Kidney (tissue), 14 donors: Measurements from ENCODE around the gene ADCY10. TPM values are rescaled to one million over a fixed set of nuclear protein-coding genes. Genes with fewer than 3 reads are reported as not detected.

Experiments
- DNase-seq, 5 donors: peaks; one replicate each; pipeline ENCODE4 v3.0.0-alpha.2; 2013 to 2020
- FAIRE-seq: peaks from 2 replicates; lab custom pipeline; 2012; peaks lifted over from hg19 to GRCh38; lab: Jason Lieb, UNC
- H3K27ac ChIP-seq, 2 donors: one replicate each; pipeline ENCODE4 v1.7.0; 2013; ENCODE audit warnings: low read depth in 2 of 2, low read length in 2 of 2, inconsistent platforms in 1 of 2
- H3K27me3 ChIP-seq: one replicate; pipeline ENCODE4 v1.7.1; 2013; ENCODE audit warnings: low read length, inconsistent platforms; ENCODE audit not compliant: control insufficient read depth, insufficient read depth
- H3K36me3 ChIP-seq, 3 donors: one replicate each; pipeline versions ENCODE4 v1.7.0 to v1.7.1; 2013; ENCODE audit warnings: low read length in 3 of 3, control low read depth in 1 of 3, inconsistent platforms in 1 of 3; ENCODE audit not compliant: insufficient read depth in 3 of 3, control insufficient read depth in 2 of 3
- H3K4me1 ChIP-seq, 3 donors: one replicate each; pipeline versions ENCODE4 v1.7.0 to v1.7.1; 2013; ENCODE audit warnings: low read length in 3 of 3, inconsistent platforms in 1 of 3, low read depth in 1 of 3; ENCODE audit not compliant: control insufficient read depth in 2 of 3, insufficient read depth in 2 of 3
- H3K4me3 ChIP-seq, 3 donors: one replicate each; pipeline versions ENCODE4 v1.7.0 to v1.8.1; 2013; ENCODE audit warnings: low read length in 3 of 3, control low read depth in 1 of 3, inconsistent platforms in 1 of 3
- H3K9ac ChIP-seq, 3 donors: one replicate each; pipeline versions ENCODE4 v1.7.0 to v1.7.1; 2013; ENCODE audit warnings: low read length in 3 of 3, control low read depth in 1 of 3, inconsistent platforms in 1 of 3
- H3K9me3 ChIP-seq, 3 donors: one replicate each; pipeline versions ENCODE4 v1.7.0 to v1.7.1; 2013; ENCODE audit warnings: low read length in 3 of 3, control low read depth in 1 of 3, inconsistent platforms in 1 of 3; ENCODE audit not compliant: control insufficient read depth in 2 of 3, insufficient read depth in 1 of 3
- CTCF ChIP-seq: IDR thresholded peaks from 3 replicates; pipeline ENCODE4 v1.5.1; 2012; ENCODE audit warnings: mild to moderate bottlenecking, moderate library complexity, borderline replicate concordance; ENCODE audit not compliant: insufficient read depth; ENCODE audit errors: extremely low read depth
- intact Hi-C: fragments of 100-400 bp; cut with DNase I; formaldehyde crosslinking; loops from one replicate; pipeline ENCODE4 v1.11.1; 2022
- polyA plus RNA-seq: library from polyadenylated mRNA; stranded (reverse); fragments of 350-450 nt; fragmentation: Illumina TruSeq; extraction: RNeasy Lipid Tissue Mini Kit (QIAGEN cat#74804); gene quantifications from one replicate; pipeline ENCODE4 v1.2.3, GENCODE V29; 2014; ENCODE audit warnings: low read depth, low replicate concordance; ENCODE audit not compliant: insufficient read depth
- total RNA-seq: library from RNA; stranded (reverse); fragmentation: NEBNext Ultra II Directional; extraction: Animal tissue kit (Norgen Biotek cat#: 25700); gene quantifications from one replicate; pipeline ENCODE4 v1.2.1, GENCODE V29; 2021
- donor health status: control.
- donor health status: control.
- donor health status: control.
- donor health status: control.
- donor health status: control.
- donor health status: DM: yes; HTN: yes; CAD: no.
- donor health status: Normal renal cell carcinoma (clear cell type).

ADCY10 gene
- total and polyA plus RNA-seq, 2 donors from 2014 or later, result 0.22 to 0.28 TPM

GRCh38 chr1:167800251-167800650 lies 113.7 kb downstream of the ADCY10 start:
- intact Hi-C loops, result no loop called here

GRCh38 chr1:167799747-167800146 lies 114.2 kb downstream of the ADCY10 start:
- intact Hi-C loops, result no loop called here
- Histone ChIP-seq H3K27ac (no peak overlapping the region), H3K27me3 (no peaks in the 10 kb centered on the region), H3K9me3 (no peaks in the 10 kb centered on the region), H3K36me3 (no peaks in the 10 kb centered on the region), H3K4me1 (peaks cover 0 to 5% (median 4%) of the 10 kb centered on the region in 3 donors), H3K4me3 (no peak overlapping the region), H3K9ac (no peak overlapping the region)
- FAIRE-seq (no peak), DNase-seq (no peak)
- no peak for TF ChIP-seq CTCF

More at GRCh38 chr1:167800251-167800650, 113.7 kb downstream of the ADCY10 start:
- no peaks in the 10 kb centered on the region for H3K27me3 ChIP-seq
- no peaks in the 10 kb centered on the region for H3K9me3 ChIP-seq
- H3K27ac ChIP-seq, result no peak overlapping the region
- DNase-seq (no peak), FAIRE-seq (no peak)
- no peak for TF ChIP-seq CTCF
- H3K9ac ChIP-seq, result no peak overlapping the region
- no peak overlapping the region for H3K4me3 ChIP-seq
- H3K4me1 ChIP-seq, result peaks cover 0 to 5% (median 4%) of the 10 kb centered on the region in 3 donors
- H3K36me3 ChIP-seq, result no peaks in the 10 kb centered on the region

GRCh38 chr1:167798952-167799351 lies 115.0 kb downstream of the ADCY10 start:
- H3K4me3 ChIP-seq, result no peak overlapping the region
- H3K9me3 ChIP-seq, result no peaks in the 10 kb centered on the region
- no peak for TF ChIP-seq CTCF
- H3K36me3 ChIP-seq, result no peaks in the 10 kb centered on the region
- no peak overlapping the region for H3K9ac ChIP-seq
- H3K4me1 ChIP-seq, result peaks cover 0 to 5% (median 4%) of the 10 kb centered on the region in 3 donors
- H3K27ac ChIP-seq, result no peak overlapping the region
- H3K27me3 ChIP-seq, result no peaks in the 10 kb centered on the region
- intact Hi-C loops, result no loop called here
- FAIRE-seq (no peak), DNase-seq (peak in 4 of 5 donors; percentile 40 to 75 (median 58))

- Histone ChIP-seq H3K27ac (peak overlapping the region in 1 of 2 donors; percentile 33), H3K4me3 (no peak overlapping the region), H3K27me3 (no peaks in the 10 kb centered on the region), H3K9ac (no peak overlapping the region), H3K36me3 (no peaks in the 10 kb centered on the region), H3K4me1 (peaks cover 0 to 5% (median 4%) of the 10 kb centered on the region in 3 donors), H3K9me3 (no peaks in the 10 kb centered on the region)
- TF ChIP-seq CTCF, result no peak
- FAIRE-seq (peak; percentile 82), DNase-seq (peak in 4 of 5 donors; percentile 51 to 89 (median 72))
- intact Hi-C loops, result no loop called here
These were observed 116.9 kb downstream of the ADCY10 start for GRCh38 chr1:167797015-167797414.
